GM12874 (cell line): ENCODE data around the gene SNRPA.

Experiments used
- TF ChIP-seq, protein P1 (sequence below): IDR thresholded peaks from 2 replicates; pipeline ENCODE4 v1.5.1; 2011; ENCODE audit warnings: low read depth, mild to moderate bottlenecking, control low read depth, low read length, moderate library complexity; ENCODE audit not compliant: insufficient read depth

Gene SNRPA

DNA sequence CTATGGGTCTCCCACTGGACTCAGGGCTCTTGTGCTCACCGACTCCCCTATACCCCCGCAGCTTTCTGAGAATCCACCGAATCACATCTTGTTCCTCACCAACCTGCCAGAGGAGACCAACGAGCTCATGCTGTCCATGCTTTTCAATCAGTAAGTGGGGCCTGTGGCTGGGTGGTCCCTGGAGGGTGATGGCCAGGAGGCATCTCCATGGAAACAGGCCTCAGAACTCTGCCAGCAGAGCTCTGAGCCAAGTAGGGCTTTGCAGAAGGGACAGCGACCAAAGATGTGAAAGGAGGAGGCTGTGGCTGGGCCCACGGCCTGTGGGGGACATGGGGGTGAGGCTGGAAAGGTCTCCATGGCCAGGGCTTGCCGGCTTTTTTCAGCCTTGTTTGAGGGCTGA, 12.5 kb downstream of the SNRPA start:
- TF ChIP-seq, protein P1, sequence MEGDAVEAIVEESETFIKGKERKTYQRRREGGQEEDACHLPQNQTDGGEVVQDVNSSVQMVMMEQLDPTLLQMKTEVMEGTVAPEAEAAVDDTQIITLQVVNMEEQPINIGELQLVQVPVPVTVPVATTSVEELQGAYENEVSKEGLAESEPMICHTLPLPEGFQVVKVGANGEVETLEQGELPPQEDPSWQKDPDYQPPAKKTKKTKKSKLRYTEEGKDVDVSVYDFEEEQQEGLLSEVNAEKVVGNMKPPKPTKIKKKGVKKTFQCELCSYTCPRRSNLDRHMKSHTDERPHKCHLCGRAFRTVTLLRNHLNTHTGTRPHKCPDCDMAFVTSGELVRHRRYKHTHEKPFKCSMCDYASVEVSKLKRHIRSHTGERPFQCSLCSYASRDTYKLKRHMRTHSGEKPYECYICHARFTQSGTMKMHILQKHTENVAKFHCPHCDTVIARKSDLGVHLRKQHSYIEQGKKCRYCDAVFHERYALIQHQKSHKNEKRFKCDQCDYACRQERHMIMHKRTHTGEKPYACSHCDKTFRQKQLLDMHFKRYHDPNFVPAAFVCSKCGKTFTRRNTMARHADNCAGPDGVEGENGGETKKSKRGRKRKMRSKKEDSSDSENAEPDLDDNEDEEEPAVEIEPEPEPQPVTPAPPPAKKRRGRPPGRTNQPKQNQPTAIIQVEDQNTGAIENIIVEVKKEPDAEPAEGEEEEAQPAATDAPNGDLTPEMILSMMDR, result no peak

DNA sequence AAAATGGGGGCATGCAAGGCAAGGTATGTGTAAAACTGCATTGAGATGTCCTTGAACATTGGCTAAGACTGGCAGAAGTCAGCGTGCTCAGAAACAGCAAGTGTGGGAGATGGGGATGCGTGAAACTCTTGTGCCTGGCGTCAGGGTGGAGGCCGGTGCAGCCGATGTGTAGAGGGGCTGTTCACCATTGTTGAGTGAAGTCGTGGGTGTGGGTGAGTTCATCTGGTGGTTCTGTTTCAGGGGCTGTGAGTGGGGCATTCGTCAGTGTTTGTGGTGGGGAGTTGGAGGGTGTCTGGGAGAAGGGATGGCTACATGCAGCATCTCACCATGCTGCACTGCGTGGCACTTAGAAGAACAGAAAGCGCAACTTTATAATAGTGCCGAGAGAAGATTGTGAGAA, 13.0 kb downstream of the SNRPA start:
- TF ChIP-seq, protein P1, result no peak

DNA sequence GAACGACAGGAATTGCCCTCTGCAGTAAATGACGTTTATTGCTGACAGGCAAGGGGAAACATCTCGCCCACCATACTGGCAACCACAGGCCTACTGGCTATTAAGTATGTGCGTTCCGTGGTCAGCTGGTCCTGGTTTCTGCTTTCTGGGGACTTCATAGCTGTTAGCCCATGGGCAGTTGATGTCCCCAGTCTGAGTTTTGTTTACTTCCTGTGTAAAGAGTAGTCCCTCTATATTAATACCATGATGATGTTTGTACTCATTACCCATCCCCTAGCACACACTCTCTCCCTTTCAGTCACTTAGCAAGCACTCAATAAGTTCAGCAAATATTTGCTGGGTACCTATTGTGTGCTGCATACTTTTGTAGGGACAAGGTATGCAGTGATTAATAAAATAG, 17.9 kb downstream of the SNRPA start:
- TF ChIP-seq, protein P1, result no peak

DNA sequence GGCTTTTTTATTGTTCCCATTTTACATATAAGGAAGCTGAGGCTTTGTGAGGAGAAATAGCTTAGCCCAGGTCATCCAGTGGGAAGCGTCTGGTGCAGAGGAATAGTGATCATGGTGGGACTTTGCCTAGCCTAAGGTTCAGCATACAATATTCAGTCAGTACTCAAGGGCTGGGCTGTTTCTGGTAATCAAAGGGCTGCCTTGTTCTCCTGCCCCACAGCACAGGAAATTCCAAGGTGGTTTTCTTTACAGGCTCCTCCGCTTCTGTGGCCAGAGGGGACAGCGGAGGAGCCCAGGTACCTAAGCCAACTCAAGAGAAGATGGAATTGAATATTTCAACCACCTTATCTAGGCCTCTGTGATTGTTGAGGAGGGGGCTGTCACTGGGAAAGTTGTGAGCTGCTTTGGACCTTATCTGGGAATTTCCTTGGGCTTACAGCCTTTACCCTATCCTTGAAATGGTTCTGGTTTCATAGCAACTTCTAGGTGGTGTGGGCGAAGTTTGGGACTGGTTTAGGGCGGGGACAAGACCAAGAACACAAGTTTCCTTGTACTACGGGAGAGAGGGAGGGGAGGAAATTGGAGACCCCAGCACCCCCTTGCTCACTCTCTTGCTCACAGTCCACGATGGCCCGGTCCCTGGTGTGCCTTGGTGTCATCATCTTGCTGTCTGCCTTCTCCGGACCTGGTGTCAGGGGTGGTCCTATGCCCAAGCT, 24.1 kb downstream of the SNRPA start, which contains the start of gene MIA:
TSS of gene MIA (plus strand) at position 606 of the 716 bp plus-strand sequence. CDS start at position 628, 22 bp downstream.
- TF ChIP-seq, protein P1, result no peak

DNA sequence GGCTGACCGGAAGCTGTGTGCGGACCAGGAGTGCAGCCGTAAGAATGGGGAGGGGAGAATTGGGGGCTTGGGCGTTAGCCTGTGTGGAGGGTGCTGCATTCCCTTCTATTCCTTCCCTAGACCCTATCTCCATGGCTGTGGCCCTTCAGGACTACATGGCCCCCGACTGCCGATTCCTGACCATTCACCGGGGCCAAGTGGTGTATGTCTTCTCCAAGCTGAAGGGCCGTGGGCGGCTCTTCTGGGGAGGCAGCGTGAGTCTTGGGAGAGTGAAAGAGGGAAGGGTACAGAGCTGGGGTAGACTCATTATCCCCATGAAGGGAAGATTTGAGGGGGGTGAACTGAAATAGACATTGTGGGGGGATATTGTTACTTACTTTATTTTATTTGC, 24.6 kb downstream of the SNRPA start:
- TF ChIP-seq, protein P1, result no peak

DNA sequence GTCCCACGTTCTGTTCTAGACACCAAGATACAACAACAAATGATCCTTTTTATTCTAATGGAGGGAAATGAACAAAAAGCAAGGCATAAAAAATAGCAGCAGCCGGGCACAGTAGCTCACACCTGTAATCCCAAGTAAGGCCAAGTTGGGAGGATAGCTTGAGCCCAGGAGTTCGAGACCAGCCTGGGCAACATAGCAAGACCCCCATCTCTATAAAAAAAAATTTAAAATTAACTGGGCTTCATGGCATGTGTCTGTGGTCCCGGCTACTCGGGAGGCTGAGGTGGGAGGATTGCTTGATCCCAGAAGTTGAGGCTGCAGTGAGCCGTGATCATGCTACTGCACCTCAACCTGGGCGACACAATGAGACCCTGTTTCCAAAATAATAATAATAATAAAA, 25.4 kb downstream of the SNRPA start:
- TF ChIP-seq, protein P1, result no peak

DNA sequence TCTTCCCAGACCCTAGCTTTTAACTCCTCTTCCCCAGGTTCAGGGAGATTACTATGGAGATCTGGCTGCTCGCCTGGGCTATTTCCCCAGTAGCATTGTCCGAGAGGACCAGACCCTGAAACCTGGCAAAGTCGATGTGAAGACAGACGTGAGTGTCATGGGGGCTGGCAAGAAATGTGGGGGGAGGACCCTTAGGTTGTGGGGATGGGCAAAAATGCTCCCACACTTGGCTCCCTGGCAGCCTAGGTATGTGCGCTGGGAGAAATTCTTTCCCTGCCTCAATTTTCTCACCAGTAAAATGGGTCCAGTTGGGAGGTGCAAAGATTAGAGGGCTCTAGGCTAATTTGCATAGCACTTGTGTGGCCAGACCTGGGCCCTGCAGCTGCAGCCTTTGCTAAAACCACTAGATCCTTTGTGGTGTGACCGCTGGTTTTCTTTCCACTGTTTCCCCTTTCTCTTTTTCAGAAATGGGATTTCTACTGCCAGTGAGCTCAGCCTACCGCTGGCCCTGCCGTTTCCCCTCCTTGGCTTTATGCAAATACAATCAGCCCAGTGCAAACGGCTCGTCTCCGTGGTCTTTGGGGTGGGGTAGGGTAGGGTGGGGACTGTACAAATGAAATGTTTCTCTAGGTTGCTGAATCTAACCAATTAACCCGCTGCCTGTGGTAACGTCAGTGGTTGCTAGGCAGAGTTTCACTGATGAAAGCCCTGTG, 26.1 kb downstream of the SNRPA start:
- TF ChIP-seq, protein P1, result no peak
